ENCODE data around the gene SPATA4. TPM values are rescaled to one million over a fixed set of nuclear protein-coding genes. Genes with fewer than 3 reads are reported as not detected.
A peak's percentile ranks its signal among the peaks of the same experiment; 100 is the strongest.

Gene SPATA4
- total RNA-seq, 4 donors from 2014 or later: 0.33 to 1.0 (median 0.83) TPM; not detected in 1

DNA sequence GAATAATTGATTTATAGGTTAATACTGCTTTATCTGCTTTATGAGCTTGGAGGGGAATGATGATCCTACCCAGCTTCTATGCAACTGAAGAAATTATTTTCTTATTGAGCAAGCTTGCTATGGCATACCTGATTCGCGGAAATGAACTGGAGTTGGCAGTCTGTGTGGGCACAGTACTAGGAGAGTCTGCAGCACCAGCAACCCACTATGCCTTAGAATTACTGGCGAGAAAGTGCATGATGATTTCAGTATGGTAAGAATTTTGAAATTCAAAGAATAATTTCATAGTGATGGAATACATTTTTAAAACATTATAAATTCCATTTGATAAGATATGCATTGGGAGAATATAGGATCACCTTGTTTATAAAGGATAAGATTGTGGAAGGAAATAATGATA, 32.3 kb downstream of the SPATA4 start:
- Histone ChIP-seq H3K9me3 (no peaks in the 10 kb centered on the region), H3K36me3 (peaks cover 0 to 15% (median 0%) of the 10 kb centered on the region in 4 donors), H3K27ac (replicated peaks in 1 of 4) (no peak overlapping the region), H3K27me3 (no peaks in the 10 kb centered on the region), H3K4me1 (no peaks in the 10 kb centered on the region), H3K4me3 (no peak overlapping the region)
- no peak for DNase-seq (ENCODE audit: extremely low spot score)
- intact Hi-C loops (cut with DNase I): no loop called here
- TF ChIP-seq, protein P1, sequence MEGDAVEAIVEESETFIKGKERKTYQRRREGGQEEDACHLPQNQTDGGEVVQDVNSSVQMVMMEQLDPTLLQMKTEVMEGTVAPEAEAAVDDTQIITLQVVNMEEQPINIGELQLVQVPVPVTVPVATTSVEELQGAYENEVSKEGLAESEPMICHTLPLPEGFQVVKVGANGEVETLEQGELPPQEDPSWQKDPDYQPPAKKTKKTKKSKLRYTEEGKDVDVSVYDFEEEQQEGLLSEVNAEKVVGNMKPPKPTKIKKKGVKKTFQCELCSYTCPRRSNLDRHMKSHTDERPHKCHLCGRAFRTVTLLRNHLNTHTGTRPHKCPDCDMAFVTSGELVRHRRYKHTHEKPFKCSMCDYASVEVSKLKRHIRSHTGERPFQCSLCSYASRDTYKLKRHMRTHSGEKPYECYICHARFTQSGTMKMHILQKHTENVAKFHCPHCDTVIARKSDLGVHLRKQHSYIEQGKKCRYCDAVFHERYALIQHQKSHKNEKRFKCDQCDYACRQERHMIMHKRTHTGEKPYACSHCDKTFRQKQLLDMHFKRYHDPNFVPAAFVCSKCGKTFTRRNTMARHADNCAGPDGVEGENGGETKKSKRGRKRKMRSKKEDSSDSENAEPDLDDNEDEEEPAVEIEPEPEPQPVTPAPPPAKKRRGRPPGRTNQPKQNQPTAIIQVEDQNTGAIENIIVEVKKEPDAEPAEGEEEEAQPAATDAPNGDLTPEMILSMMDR (IDR thresholded peaks at IDR 0.05): no peak
- TF ChIP-seq EP300 (IDR thresholded peaks at IDR 0.05): no peak
- TF ChIP-seq POLR2AphosphoS5 (IDR thresholded peaks at IDR 0.05): no peak
- no peak for TF ChIP-seq POLR2A (IDR thresholded peaks at IDR 0.05; ENCODE audit: low read depth)
- WGBS: 92% methylated on average over 3 of the region's 3 CpGs

- Histone ChIP-seq H3K4me3 (no peak overlapping the region), H3K27me3 (no peaks in the 10 kb centered on the region), H3K27ac (replicated peaks in 1 of 4) (no peak overlapping the region), H3K36me3 (peaks cover 0 to 11% (median 0%) of the 10 kb centered on the region in 4 donors), H3K4me1 (peaks cover 0 to 5% (median 0%) of the 10 kb centered on the region in 4 donors), H3K9me3 (no peaks in the 10 kb centered on the region)
- no peak for DNase-seq (ENCODE audit: extremely low spot score)
- intact Hi-C loops (cut with DNase I): no loop called here
- TF ChIP-seq, protein P1 (IDR thresholded peaks at IDR 0.05): no peak
- no peak for TF ChIP-seq POLR2A (IDR thresholded peaks at IDR 0.05; ENCODE audit: low read depth)
- no peak for TF ChIP-seq POLR2AphosphoS5 (IDR thresholded peaks at IDR 0.05)
- TF ChIP-seq EP300 (IDR thresholded peaks at IDR 0.05): no peak
- WGBS: 93% methylated on average over 5 of the region's 5 CpGs
These were observed 38.7 kb downstream of the SPATA4 start for GRCh38 chr4:176156656-176157055.

- no peaks in the 10 kb centered on the region for H3K27me3 ChIP-seq
- H3K36me3 ChIP-seq: peaks cover 0 to 3% (median 0%) of the 10 kb centered on the region in 4 donors
- TF ChIP-seq, protein P1 (IDR thresholded peaks at IDR 0.05): no peak
- TF ChIP-seq EP300 (IDR thresholded peaks at IDR 0.05) (no peak), POLR2AphosphoS5 (IDR thresholded peaks at IDR 0.05) (no peak), POLR2A (IDR thresholded peaks at IDR 0.05; ENCODE audit: low read depth) (no peak)
- H3K4me1 ChIP-seq: peaks cover 0 to 12% (median 6%) of the 10 kb centered on the region in 4 donors
- DNase-seq (ENCODE audit: extremely low spot score): no peak
- H3K9me3 ChIP-seq: no peaks in the 10 kb centered on the region
- H3K4me3 ChIP-seq: no peak overlapping the region
- intact Hi-C loops (cut with DNase I): no loop called here
- no peak overlapping the region for H3K27ac ChIP-seq (replicated peaks in 1 of 4)
- WGBS: 60% methylated on average over 4 of the region's 4 CpGs
These were observed 42.3 kb downstream of the SPATA4 start for GRCh38 chr4:176153124-176153523.

DNA sequence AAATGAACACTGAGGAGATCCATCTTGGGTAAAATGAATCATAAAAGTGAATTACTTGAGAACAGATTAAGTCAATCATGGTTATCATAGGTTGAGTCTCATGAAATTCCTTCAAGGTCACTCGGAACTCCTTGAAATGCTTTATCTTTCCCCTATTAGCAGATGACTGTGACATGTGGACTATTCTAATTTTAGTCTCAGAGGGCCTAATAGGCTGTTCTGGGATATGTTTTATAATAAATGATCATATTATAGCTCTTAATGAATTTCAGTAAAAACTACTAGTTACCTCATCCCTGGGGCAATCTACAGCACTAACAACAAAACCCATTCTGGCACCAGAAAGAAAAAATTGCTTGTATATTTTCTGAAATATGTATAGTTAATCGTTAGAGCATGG, 44.7 kb downstream of the SPATA4 start:
- no peak for DNase-seq (ENCODE audit: extremely low spot score)
- Histone ChIP-seq H3K36me3 (no peaks in the 10 kb centered on the region), H3K4me1 (peaks cover 0 to 12% (median 6%) of the 10 kb centered on the region in 4 donors), H3K27me3 (no peaks in the 10 kb centered on the region), H3K27ac (replicated peaks in 1 of 4) (peak overlapping the region in 1 of 4 donors; percentile 37), H3K4me3 (no peak overlapping the region), H3K9me3 (no peaks in the 10 kb centered on the region)
- no peak for TF ChIP-seq POLR2AphosphoS5 (IDR thresholded peaks at IDR 0.05)
- TF ChIP-seq, protein P1 (IDR thresholded peaks at IDR 0.05): no peak
- TF ChIP-seq EP300 (IDR thresholded peaks at IDR 0.05): no peak
- TF ChIP-seq POLR2A (IDR thresholded peaks at IDR 0.05; ENCODE audit: low read depth): no peak
- 41% methylated on average over 2 of the region's 2 CpGs for WGBS
- intact Hi-C loops (cut with DNase I): loop anchor here (1.0 kb wide), 2 partner anchors 127 to 190 kb away; no protein-coding TSS in a partner anchor

DNA sequence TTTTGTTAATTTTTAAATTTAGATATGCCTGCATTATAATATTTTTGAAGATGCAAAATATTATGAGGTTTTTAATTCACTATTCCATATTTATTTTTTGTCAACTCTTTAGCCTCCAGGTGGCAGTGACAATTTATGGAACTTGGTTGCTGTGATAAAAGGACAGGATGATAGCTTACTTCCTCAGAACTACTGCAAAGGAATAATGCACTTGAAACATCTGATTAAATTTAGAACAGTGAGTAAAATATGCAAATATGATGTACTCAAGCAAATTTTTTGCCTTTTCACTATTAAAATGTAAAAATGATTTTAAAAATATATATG, 45.1 kb downstream of the SPATA4 start:
- no peak for DNase-seq (ENCODE audit: extremely low spot score)
- Histone ChIP-seq H3K27ac (replicated peaks in 1 of 4) (peak overlapping the region in 1 of 4 donors; percentile 37), H3K27me3 (no peaks in the 10 kb centered on the region), H3K4me3 (no peak overlapping the region), H3K9me3 (no peaks in the 10 kb centered on the region), H3K4me1 (peaks cover 0 to 12% (median 6%) of the 10 kb centered on the region in 4 donors), H3K36me3 (no peaks in the 10 kb centered on the region)
- TF ChIP-seq, protein P1 (IDR thresholded peaks at IDR 0.05): peak; percentile 47 to 49 (median 49)
- no peak for TF ChIP-seq POLR2AphosphoS5 (IDR thresholded peaks at IDR 0.05)
- intact Hi-C loops (cut with DNase I): loop anchor here (1.0 kb wide), 1 partner anchor 127 kb away; no protein-coding TSS in a partner anchor

Measured in esophagus muscularis mucosa (tissue), 4 donors.